Activated naive CD4-positive, alpha-beta T cell treated with anti-CD3 and anti-CD28 coated beads, Interleukin-2, amount 50 U/mL, for 24 hours (primary cell): Measurements from ENCODE around the gene MMS22L.

Experiments
- H3K27ac Mint-ChIP-seq: one replicate; pipeline ENCODE4 v1.8.0; 2021; ENCODE audit warnings: mild to moderate bottlenecking, mixed read lengths
- H3K27me3 Mint-ChIP-seq: one replicate; pipeline ENCODE4 v1.8.0; 2021; ENCODE audit warnings: mixed read lengths
- H3K36me3 Mint-ChIP-seq: one replicate; pipeline ENCODE4 v1.8.0; 2021; ENCODE audit warnings: mixed read lengths
- H3K4me1 Mint-ChIP-seq: one replicate; pipeline ENCODE4 v1.8.0; 2021; ENCODE audit warnings: mixed read lengths
- H3K4me3 Mint-ChIP-seq: one replicate; pipeline ENCODE4 v1.8.0; 2021; ENCODE audit warnings: mild to moderate bottlenecking, mixed read lengths
- H3K9me3 Mint-ChIP-seq: one replicate; pipeline ENCODE4 v1.8.0; 2021; ENCODE audit warnings: mixed read lengths

The MMS22L gene

DNA sequence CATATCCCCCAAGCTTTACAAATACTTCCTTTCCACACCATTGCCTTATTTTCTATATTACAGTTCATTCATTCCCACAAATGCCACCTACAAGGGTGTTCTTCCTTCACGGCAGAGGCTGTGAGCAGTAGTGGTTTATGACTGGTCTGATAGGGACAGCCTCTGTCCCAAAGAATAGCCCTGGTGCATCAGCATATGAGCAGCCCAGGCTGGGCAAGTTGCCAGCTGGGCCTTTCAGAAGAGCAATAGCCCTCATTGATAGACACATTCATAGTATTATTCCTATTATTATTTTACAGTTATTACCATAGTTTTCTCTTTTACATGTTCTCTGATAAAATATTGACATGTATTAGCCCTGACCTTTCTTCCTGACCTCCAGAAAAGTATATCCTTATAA is 149.9 kb downstream of the MMS22L start:
- no peaks in the 10 kb centered on the region for H3K9me3 Mint-ChIP-seq
- H3K36me3 Mint-ChIP-seq = peaks cover 7% of the 10 kb centered on the region
- no peaks in the 10 kb centered on the region for H3K4me1 Mint-ChIP-seq
- no peak overlapping the region for H3K27ac Mint-ChIP-seq
- no peaks in the 10 kb centered on the region for H3K27me3 Mint-ChIP-seq
- H3K4me3 Mint-ChIP-seq = no peak overlapping the region

GRCh38 chr6:97129106-97129505 is 153.9 kb downstream of the MMS22L start:
- Mint-ChIP-seq H3K36me3 (peaks cover 5% of the 10 kb centered on the region), H3K27ac (no peak overlapping the region), H3K27me3 (no peaks in the 10 kb centered on the region), H3K4me1 (no peaks in the 10 kb centered on the region), H3K9me3 (no peaks in the 10 kb centered on the region), H3K4me3 (no peak overlapping the region)

DNA sequence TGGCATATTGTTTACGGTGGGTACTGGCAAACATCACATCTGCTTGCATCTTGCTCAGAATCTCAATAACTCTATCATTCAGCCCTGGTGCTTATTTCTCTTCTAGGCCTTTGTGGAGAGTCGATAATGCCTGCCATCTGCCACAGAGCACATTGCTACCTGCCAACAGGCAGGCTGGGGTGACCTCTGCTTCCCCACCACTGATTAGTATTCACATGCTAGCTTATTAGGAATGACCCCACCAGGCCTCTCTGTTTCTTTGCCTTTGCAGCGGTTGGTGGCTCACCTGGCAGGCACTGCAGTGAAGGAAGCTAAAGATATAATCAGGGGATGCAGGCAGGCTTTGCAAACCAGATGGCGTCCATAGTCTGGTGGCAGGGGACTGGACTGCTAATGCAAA is 154.5 kb downstream of the MMS22L start:
- H3K27me3 Mint-ChIP-seq = no peaks in the 10 kb centered on the region
- no peaks in the 10 kb centered on the region for H3K9me3 Mint-ChIP-seq
- H3K4me1 Mint-ChIP-seq = no peaks in the 10 kb centered on the region
- H3K27ac Mint-ChIP-seq = no peak overlapping the region
- peaks cover 5% of the 10 kb centered on the region for H3K36me3 Mint-ChIP-seq
- H3K4me3 Mint-ChIP-seq = no peak overlapping the region

DNA sequence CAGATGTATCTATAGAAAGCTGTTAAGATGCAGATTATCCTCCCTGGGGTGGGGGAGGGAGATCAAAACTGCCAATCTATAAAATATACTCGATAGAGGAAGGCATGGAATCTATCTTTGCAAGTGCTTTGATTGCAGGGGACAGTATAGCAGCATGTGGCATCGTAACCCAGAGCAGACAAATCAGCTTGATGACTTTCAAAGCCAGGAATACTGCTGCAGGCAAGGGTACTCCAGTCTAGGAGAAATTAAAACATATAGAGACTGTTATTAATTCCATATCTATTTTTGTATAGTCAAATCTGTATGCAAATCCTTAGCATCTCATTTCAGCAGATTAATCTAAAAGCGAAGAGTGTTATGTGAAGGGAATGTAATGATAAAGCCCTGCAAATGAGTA is 159.4 kb downstream of the MMS22L start:
- no peaks in the 10 kb centered on the region for H3K27me3 Mint-ChIP-seq
- H3K36me3 Mint-ChIP-seq = peaks cover 13% of the 10 kb centered on the region
- no peak overlapping the region for H3K27ac Mint-ChIP-seq
- H3K4me3 Mint-ChIP-seq = no peak overlapping the region
- no peaks in the 10 kb centered on the region for H3K4me1 Mint-ChIP-seq
- H3K9me3 Mint-ChIP-seq = no peaks in the 10 kb centered on the region

GRCh38 chr6:97123112-97123511 is 159.9 kb downstream of the MMS22L start:
- H3K36me3 Mint-ChIP-seq = peaks cover 12% of the 10 kb centered on the region

GRCh38 chr6:97120511-97120910 is 162.5 kb downstream of the MMS22L start:
- H3K9me3 Mint-ChIP-seq = no peaks in the 10 kb centered on the region
- H3K27ac Mint-ChIP-seq = no peak overlapping the region
- H3K4me3 Mint-ChIP-seq = no peak overlapping the region
- peaks cover 13% of the 10 kb centered on the region for H3K36me3 Mint-ChIP-seq
- no peaks in the 10 kb centered on the region for H3K4me1 Mint-ChIP-seq
- H3K27me3 Mint-ChIP-seq = no peaks in the 10 kb centered on the region

More at GRCh38 chr6:97123112-97123511, 159.9 kb downstream of the MMS22L start:
- no peak overlapping the region for H3K27ac Mint-ChIP-seq
- H3K4me3 Mint-ChIP-seq = no peak overlapping the region
- H3K4me1 Mint-ChIP-seq = no peaks in the 10 kb centered on the region
- H3K27me3 Mint-ChIP-seq = no peaks in the 10 kb centered on the region
- no peaks in the 10 kb centered on the region for H3K9me3 Mint-ChIP-seq

DNA sequence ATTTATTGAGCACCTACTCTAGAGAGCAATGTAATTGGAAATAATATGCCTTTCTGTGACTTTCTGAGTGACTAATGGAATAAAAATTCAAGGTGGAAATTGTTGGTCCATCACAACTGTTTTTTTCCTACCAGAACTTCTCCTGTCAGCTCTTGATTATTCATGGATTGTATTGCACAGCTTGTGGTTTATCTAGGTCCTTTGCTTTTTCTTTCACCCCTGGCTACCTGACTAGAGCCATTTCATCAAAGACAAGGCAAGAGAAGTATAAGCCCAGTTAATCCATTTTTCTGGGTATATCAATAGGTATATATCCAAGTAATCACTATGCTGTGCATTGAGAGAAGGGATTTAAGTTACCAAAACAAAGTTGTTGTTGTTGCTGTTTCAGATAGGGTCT is 168.4 kb downstream of the MMS22L start:
- Mint-ChIP-seq H3K9me3 (no peaks in the 10 kb centered on the region), H3K36me3 (peaks cover 12% of the 10 kb centered on the region), H3K4me1 (peaks cover 10% of the 10 kb centered on the region), H3K27ac (peak overlapping the region; percentile 30), H3K27me3 (no peaks in the 10 kb centered on the region), H3K4me3 (no peak overlapping the region)

DNA sequence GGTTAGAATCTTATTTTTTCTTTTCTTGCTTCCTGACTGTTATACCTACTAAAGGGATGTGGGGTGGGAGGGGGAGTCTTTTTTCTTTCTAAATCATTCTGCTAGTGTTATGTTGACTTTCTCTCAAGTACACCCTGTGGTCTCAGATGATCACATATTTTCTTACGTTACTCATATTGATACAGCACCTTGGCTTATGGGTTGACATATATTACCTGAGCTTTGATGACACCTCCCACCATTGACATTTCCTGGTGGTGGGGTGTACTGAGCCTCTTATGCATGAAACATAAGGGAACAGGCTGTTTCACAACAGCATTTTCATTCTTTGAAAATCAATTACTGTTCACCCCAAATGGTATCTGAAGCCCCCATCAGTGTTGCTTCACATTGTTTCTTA is 169.8 kb downstream of the MMS22L start:
- Mint-ChIP-seq H3K27me3 (no peaks in the 10 kb centered on the region), H3K36me3 (peaks cover 9% of the 10 kb centered on the region), H3K9me3 (no peaks in the 10 kb centered on the region), H3K4me3 (no peak overlapping the region), H3K4me1 (peaks cover 10% of the 10 kb centered on the region), H3K27ac (peak overlapping the region; percentile 32)

DNA sequence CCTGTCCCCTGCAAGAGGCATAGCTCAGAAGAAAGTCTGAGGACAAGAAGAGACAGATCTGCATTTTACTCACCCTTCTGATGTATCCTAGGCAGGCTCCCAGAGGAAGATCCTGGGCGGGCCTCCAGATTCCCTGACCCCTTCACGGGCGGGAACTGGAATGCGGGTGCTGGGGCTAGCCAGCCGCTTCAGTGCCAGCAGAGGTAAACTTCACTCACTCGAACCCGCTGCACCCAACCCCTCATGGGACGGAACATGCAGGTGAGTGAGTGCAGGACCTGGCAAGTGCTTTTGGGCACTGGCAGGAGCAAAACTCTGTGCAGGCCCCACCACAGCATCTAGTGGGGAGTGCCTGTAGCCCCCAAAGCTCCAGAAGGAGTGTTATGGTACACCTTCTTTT is 171.8 kb downstream of the MMS22L start:
- no peaks in the 10 kb centered on the region for H3K27me3 Mint-ChIP-seq
- H3K27ac Mint-ChIP-seq = no peak overlapping the region

DNA sequence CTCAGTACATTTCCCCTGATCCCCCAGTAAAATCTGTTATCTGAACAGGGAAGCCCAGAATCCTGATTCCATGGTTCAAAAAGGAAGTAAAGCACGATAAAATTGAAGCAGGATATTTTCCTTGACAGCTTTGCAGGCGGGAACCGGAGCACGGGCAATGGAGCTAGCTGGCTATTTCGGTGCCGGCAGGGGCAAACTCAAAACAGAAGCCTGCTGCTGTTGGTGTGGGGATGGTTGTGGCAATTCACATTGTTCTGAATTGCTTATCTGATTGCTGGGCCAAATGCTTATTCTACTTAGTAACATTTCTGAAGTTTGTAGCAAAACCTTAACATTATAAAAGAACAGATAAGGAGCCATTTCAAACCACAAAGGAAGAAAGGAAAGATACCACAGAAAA is 172.4 kb downstream of the MMS22L start:
- Mint-ChIP-seq H3K9me3 (no peaks in the 10 kb centered on the region), H3K36me3 (peaks cover 7% of the 10 kb centered on the region), H3K4me3 (no peak overlapping the region), H3K27me3 (no peaks in the 10 kb centered on the region), H3K27ac (no peak overlapping the region), H3K4me1 (peaks cover 10% of the 10 kb centered on the region)

More for the DNA sequence above, 171.8 kb downstream of the MMS22L start:
- no peak overlapping the region for H3K4me3 Mint-ChIP-seq
- H3K9me3 Mint-ChIP-seq = no peaks in the 10 kb centered on the region
- H3K4me1 Mint-ChIP-seq = peaks cover 10% of the 10 kb centered on the region
- H3K36me3 Mint-ChIP-seq = peaks cover 7% of the 10 kb centered on the region

DNA sequence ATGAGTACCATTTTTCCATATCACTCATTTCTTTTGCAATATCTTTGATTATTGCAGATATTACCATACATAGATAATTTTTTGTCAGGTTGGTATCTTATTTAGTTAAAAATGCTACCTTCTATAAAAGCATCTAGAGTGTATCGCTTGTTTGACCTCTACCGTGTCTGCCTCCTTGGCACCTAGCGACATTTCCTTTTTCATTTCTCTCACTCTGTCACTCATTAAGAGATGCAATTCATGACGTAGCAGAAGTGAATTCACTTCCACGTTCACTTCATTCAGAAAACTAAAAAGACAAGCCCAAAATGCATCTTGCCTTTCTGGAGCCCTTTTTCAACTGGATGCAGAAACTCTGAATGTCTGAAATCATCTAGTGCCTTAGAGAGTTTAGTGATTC is 172.9 kb downstream of the MMS22L start:
- Mint-ChIP-seq H3K27ac (no peak overlapping the region), H3K27me3 (no peaks in the 10 kb centered on the region), H3K9me3 (no peaks in the 10 kb centered on the region), H3K36me3 (peaks cover 11% of the 10 kb centered on the region), H3K4me3 (no peak overlapping the region), H3K4me1 (peaks cover 10% of the 10 kb centered on the region)

- Mint-ChIP-seq H3K4me1 (peaks cover 10% of the 10 kb centered on the region), H3K27ac (no peak overlapping the region), H3K4me3 (no peak overlapping the region)
These were observed 173.6 kb downstream of the MMS22L start for GRCh38 chr6:97109444-97109843.

DNA sequence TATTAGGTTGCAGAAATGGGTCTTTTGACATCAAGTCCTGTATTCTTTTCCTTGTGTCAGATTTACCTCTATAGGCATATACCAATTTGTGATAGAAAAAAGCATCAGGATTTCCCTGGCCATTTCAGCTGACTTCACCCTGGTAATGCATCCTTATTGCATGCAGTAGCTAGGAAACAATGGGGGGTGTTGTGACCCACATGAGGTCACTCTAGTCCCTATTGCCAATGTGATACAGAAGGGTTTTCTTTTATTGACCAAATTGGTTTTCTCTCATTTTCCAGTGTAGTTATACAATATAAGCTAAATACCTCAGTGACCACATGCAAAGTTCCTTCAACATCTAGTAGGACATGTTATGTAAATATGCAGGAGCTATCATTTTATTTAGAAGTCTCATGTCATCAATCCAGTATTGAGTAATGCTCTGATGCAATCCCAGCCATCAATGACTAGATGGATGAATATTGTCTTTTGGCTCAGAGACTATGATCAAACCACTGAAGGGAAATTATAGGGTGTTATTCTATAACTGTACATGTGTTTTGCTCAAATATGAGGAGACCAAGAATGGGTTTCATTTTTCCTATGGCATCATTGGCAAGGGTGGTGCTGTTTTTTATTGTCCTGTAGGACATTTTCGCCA is 180.7 kb downstream of the MMS22L start:
- Mint-ChIP-seq H3K9me3 (no peaks in the 10 kb centered on the region), H3K27me3 (no peaks in the 10 kb centered on the region), H3K4me3 (no peak overlapping the region), H3K4me1 (no peaks in the 10 kb centered on the region), H3K36me3 (peaks cover 7% of the 10 kb centered on the region), H3K27ac (no peak overlapping the region)

More at GRCh38 chr6:97109444-97109843, 173.6 kb downstream of the MMS22L start:
- Mint-ChIP-seq H3K36me3 (peaks cover 11% of the 10 kb centered on the region), H3K9me3 (no peaks in the 10 kb centered on the region), H3K27me3 (no peaks in the 10 kb centered on the region)

DNA sequence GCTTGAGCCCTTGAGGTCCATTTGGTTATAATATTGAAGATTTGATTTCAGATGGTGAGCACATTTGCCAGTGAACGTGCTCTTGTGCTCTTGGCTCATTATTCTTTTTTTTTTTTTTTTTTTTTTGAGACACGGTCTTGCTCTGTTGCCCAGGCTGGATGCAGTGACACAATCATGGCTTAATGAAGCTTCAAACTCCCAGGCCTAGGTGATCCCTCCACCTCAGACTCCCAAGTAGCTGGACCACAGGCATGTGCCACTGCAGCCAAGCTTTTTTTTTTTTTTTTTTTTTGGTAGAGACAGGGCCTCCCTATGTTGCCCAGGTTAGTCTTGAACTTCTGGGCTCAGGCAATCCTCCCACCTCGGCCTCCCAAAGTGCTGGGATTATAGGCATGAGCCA is 182.3 kb downstream of the MMS22L start:
- Mint-ChIP-seq H3K27me3 (no peaks in the 10 kb centered on the region), H3K4me3 (no peak overlapping the region), H3K4me1 (no peaks in the 10 kb centered on the region), H3K36me3 (peaks cover 7% of the 10 kb centered on the region), H3K27ac (no peak overlapping the region), H3K9me3 (no peaks in the 10 kb centered on the region)

DNA sequence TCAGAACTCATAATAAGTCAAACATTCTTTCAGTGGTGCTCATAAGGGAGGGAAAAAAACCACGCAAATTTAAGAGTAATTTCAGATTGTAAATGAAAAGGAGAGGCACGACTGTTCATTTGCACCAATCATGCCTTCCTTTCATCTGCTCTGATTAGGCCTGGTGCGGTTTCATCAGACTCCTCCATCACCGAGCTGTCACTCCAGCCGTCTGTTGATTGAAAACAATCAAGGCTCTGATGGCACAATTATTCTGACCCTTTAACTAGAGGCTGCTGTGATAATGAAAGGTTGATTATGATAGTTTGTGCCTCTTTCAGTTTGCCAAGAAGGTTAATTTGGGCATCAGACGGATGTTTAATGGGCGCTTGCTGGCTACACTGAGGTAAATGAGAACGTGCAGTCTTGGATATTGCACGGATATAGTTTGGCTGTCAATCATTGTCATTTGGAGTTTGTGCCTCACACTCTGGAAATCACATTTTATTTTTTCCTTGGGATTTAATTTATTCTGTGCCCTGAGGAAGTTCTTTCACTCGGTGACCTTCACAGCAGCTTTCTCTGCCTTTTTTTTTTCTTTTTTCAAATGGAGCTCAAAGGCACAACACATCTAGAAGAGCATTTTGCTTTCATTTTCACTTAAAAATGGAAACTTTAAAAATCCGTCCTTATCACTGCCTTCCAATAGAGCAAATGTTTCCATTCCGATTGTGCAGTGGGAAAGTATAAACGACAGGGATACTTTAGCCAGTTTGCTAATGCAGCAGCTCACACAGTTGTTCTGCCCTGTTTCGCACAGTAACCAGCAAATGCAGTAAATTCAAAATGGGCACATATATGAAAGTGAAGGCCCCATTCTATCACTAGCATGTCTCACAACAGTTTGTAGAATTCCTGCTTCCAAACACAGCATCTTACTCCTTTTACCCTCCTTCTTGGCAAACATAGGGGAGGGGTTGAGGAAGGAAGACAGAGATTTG is 185.7 kb downstream of the MMS22L start:
- Mint-ChIP-seq H3K27me3 (no peaks in the 10 kb centered on the region), H3K36me3 (peaks cover 3% of the 10 kb centered on the region), H3K4me1 (no peaks in the 10 kb centered on the region), H3K27ac (no peak overlapping the region), H3K9me3 (no peaks in the 10 kb centered on the region), H3K4me3 (no peak overlapping the region)

GRCh38 chr6:97095311-97095850 is 187.6 kb downstream of the MMS22L start:
- Mint-ChIP-seq H3K4me1 (no peaks in the 10 kb centered on the region), H3K4me3 (no peak overlapping the region), H3K9me3 (no peaks in the 10 kb centered on the region), H3K27ac (no peak overlapping the region), H3K27me3 (no peaks in the 10 kb centered on the region), H3K36me3 (peaks cover 3% of the 10 kb centered on the region)
